Suprapubic skin (tissue), 4 donors: Measurements from ENCODE around the gene PDE4D. TPM values are rescaled to one million over a fixed set of nuclear protein-coding genes. Genes with fewer than 3 reads are reported as not detected.

ENCODE experiments used
- DNase-seq, 2 donors: peaks; one replicate each; pipeline ENCODE4 v3.0.0-alpha.2; 2019; ENCODE audit warnings: low spot score in 2 of 2
- H3K27ac ChIP-seq: fragments of 200-600 bp; sonication (generic); one replicate; pipeline ENCODE4 v1.5.1; 2019
- H3K27me3 ChIP-seq: fragments of 200-600 bp; sonication (generic); one replicate; pipeline ENCODE4 v1.5.1; 2019
- H3K36me3 ChIP-seq: fragments of 200-600 bp; sonication (generic); one replicate; pipeline ENCODE4 v1.5.1; 2019
- H3K4me1 ChIP-seq: fragments of 200-600 bp; sonication (generic); one replicate; pipeline ENCODE4 v1.5.1; 2019
- H3K4me3 ChIP-seq: fragments of 200-600 bp; sonication (generic); one replicate; pipeline ENCODE4 v1.5.1; 2019; ENCODE audit warnings: mild to moderate bottlenecking
- H3K9me3 ChIP-seq: fragments of 200-600 bp; sonication (generic); one replicate; pipeline ENCODE4 v1.5.1; 2019
- EP300 ChIP-seq: sonication (generic); formaldehyde crosslinking; IDR thresholded peaks from one replicate; pipeline ENCODE4 v1.6.1; 2017; ENCODE audit warnings: antibody characterized with exemption
- POLR2A ChIP-seq, 2 donors: fragments of 450-650 bp; IDR thresholded peaks; one replicate each; pipeline ENCODE4 v1.6.1; 2017; ENCODE audit warnings: antibody characterized with exemption in 2 of 2, mild to moderate bottlenecking in 2 of 2, moderate library complexity in 2 of 2
- POLR2AphosphoS5 ChIP-seq, 3 donors: sonication (generic); formaldehyde crosslinking; IDR thresholded peaks; one replicate each; pipeline ENCODE4 v1.6.1; 2017; ENCODE audit warnings: antibody characterized with exemption in 3 of 3
- WGBS: methylation state at CpG from one replicate; pipeline ENCODE4 v1.1.5; 2018; 5-methylcytosine and 5-hydroxymethylcytosine counted together
- total RNA-seq, 4 donors: library from RNA; depleted of rRNA; stranded (reverse); fragments of >200 nt; gene quantifications; one replicate each; pipeline ENCODE4 v1.1.0, GENCODE V29; 2016
- TF ChIP-seq, protein P1 (sequence below), 2 donors: fragments of 200-600 bp in 1 of 2; fragments of 450-650 bp in 1 of 2; sonication (generic) in 1 of 2; IDR thresholded peaks; one replicate each; pipeline ENCODE4 v1.5.1; 2016 to 2019; ENCODE audit warnings: antibody characterized with exemption in 2 of 2, mild to moderate bottlenecking in 1 of 2, moderate library complexity in 1 of 2

PDE4D gene
- total RNA-seq, 4 donors from 2014 or later = 26.8 to 57.2 (median 29.9) TPM

DNA sequence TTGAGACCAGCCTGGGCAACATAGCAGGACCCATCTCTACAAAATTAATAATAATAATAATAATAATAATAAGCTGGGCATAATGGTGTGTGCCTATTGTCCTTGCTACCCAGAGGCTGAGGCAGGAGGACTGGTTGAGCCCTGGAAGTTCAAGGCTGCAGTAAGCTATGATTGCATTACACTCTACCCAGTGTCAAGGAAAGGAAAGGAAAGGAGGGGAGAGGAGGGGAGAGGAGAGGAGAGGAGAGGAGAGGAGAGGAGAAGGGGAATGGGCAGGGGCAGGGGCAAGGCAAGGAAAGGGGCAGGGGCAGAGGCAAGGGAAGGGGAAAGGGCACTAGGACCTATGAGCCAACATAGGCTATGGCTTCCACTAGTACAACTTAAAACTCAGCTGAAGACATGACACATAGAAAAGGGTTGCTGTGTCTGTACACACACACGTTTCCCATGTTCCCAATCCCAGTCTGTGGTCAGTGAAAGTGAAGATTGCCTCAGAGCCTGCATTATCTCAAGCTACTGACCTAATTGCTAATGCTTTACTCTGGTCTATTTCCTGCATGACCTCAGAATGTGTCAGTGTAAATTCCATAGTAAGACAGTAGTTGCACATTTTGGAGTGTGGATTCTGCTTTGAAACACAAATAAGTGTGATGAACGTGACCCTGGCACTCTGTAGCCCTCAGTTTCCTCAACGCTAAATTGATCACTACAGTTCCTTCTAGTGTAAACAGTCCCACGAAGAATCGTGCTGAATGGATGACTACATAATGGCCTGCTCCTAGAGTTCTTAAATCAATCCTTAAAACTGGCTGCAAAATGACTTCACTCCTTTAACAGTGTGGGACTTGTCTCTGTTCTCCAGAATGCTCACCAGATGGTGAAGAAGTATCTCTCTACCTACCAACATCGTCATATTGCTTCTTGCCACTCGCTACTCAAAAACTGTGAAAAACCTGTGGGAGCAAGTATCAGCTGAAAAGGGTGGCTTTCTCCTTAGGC is 813.6 kb downstream of the PDE4D start:
- H3K27ac ChIP-seq = no peak overlapping the region
- H3K4me1 ChIP-seq = no peaks in the 10 kb centered on the region

DNA sequence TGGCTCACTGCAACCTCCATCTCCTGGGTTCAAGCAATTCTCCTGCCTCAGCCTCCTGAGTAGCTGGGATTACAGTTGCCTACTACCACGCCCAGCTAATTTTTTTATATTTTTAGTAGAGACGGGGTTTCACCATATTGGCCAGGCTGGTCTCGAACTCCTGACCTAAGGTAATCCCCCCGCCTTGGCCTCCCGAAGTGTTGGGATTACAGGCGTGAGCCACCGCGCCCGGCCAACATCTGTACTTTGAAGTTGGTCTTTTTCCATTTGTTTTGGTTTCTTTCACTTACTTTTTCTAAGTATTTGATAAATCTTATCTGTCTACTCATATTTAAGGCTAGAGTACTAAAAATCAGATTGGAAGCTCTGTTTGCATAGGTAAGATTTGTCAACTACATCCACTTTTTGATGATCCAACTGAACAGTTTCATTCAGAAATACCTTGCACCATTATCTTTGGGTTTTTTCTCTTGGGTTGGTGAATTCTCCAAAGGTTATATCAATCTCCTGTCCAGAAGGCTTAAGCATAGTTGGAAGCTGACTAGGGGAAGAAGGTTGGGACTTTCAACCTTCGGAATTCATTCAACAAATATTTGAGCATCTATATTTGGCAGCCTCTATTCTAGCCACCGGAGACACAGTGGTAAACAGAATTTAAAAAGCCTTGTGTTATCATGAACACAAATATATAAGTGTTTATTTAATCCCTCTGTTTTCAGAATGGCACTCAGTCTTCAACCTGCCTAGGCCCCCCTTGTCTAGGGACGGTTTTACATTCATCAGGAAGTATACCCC is 821.6 kb downstream of the PDE4D start:
- WGBS = 95% methylated on average over 12 of the region's 12 CpGs

More for the DNA sequence above, 813.6 kb downstream of the PDE4D start:
- H3K9me3 ChIP-seq = no peaks in the 10 kb centered on the region
- TF ChIP-seq, protein P1, sequence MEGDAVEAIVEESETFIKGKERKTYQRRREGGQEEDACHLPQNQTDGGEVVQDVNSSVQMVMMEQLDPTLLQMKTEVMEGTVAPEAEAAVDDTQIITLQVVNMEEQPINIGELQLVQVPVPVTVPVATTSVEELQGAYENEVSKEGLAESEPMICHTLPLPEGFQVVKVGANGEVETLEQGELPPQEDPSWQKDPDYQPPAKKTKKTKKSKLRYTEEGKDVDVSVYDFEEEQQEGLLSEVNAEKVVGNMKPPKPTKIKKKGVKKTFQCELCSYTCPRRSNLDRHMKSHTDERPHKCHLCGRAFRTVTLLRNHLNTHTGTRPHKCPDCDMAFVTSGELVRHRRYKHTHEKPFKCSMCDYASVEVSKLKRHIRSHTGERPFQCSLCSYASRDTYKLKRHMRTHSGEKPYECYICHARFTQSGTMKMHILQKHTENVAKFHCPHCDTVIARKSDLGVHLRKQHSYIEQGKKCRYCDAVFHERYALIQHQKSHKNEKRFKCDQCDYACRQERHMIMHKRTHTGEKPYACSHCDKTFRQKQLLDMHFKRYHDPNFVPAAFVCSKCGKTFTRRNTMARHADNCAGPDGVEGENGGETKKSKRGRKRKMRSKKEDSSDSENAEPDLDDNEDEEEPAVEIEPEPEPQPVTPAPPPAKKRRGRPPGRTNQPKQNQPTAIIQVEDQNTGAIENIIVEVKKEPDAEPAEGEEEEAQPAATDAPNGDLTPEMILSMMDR (IDR thresholded peaks at IDR 0.05) = no peak
- TF ChIP-seq EP300 (no peak), POLR2AphosphoS5 (IDR thresholded peaks at IDR 0.05) (no peak), POLR2A (IDR thresholded peaks at IDR 0.05) (no peak)
- H3K36me3 ChIP-seq = no peaks in the 10 kb centered on the region
- 67% methylated on average over 7 of the region's 7 CpGs for WGBS
- DNase-seq = no peak
- no peaks in the 10 kb centered on the region for H3K27me3 ChIP-seq
- no peak overlapping the region for H3K4me3 ChIP-seq

DNA sequence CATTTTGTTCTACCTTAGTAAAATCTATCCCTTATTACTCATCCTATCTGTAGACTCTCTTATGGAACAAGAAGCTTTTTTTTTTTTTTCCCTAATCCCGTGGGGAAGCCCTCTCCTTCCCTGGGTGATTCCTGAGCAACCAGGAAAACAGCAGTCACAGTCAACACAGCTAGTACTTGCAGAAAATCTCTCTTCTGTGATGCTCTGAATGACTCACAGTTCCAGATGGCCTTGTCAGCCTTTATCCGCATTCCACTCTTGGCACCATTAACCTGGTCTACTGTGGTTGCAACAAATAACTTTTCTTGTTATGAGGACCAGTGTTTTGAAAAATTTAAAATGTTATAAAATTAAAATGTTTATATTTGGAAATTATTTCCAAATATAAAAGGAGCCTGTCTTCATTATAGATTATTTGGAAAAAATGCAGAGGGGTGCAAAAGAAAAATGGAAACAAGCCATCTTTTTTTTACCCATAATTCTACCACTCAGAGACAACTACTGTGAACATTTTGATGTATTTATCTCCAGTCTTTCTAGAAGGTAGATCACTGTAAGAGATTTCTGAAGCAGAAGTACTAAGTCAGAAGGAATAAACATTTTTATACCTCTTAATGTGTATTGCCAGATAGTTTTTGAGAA is 824.0 kb downstream of the PDE4D start:
- H3K27me3 ChIP-seq = no peaks in the 10 kb centered on the region
- no peak for DNase-seq
- no peak overlapping the region for H3K27ac ChIP-seq
- no peaks in the 10 kb centered on the region for H3K36me3 ChIP-seq
- no peak overlapping the region for H3K4me3 ChIP-seq
- WGBS = 33% methylated on average over 2 of the region's 2 CpGs
- TF ChIP-seq, protein P1 (IDR thresholded peaks at IDR 0.05) = no peak
- TF ChIP-seq POLR2AphosphoS5 (IDR thresholded peaks at IDR 0.05) = no peak
- no peak for TF ChIP-seq EP300
- peaks cover 1% of the 10 kb centered on the region for H3K4me1 ChIP-seq
- H3K9me3 ChIP-seq = no peaks in the 10 kb centered on the region

More for the DNA sequence above, 821.6 kb downstream of the PDE4D start:
- H3K4me1 ChIP-seq = no peaks in the 10 kb centered on the region
- no peak for TF ChIP-seq POLR2AphosphoS5 (IDR thresholded peaks at IDR 0.05)
- no peak for TF ChIP-seq EP300
- no peak for TF ChIP-seq POLR2A (IDR thresholded peaks at IDR 0.05)
- TF ChIP-seq, protein P1 (IDR thresholded peaks at IDR 0.05) = no peak
- H3K4me3 ChIP-seq = no peak overlapping the region
- H3K9me3 ChIP-seq = no peaks in the 10 kb centered on the region
- H3K27ac ChIP-seq = no peak overlapping the region
- H3K36me3 ChIP-seq = no peaks in the 10 kb centered on the region
- DNase-seq = no peak
- H3K27me3 ChIP-seq = no peaks in the 10 kb centered on the region

DNA sequence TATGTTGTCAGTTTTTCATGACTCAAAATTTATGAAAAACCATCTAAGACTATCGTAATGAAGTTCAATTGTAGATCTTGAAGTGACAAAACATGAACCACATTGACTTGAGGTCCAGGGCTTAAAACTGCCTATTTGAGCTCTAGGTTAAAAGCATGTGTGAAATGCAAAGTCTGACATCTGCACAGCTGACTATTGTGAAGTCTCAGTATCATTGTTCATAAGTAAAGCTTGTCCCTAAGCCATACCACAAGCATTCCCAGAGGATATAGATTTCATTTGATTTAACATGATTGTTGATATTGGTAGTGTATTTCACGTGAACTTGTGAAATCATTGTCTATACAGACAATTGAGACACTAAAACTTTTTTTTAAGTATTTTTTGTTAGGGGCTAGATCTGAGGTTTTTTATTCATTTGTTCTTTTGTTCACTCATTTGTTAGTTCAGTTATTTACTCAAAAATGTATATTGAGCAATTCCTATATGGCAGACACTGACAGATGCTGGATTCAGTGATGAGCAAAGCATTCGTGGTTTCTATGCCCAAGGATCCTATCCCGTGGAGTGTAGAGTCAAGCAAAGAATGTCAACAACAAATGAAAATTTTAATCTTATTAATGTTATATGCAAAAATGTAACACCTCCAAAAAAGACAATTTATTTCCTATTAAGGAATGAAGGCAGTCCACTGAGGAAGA is 825.4 kb downstream of the PDE4D start:
- Histone ChIP-seq H3K4me3 (no peak overlapping the region), H3K27ac (no peak overlapping the region), H3K36me3 (no peaks in the 10 kb centered on the region), H3K4me1 (peaks cover 15% of the 10 kb centered on the region), H3K27me3 (no peaks in the 10 kb centered on the region), H3K9me3 (no peaks in the 10 kb centered on the region)
- WGBS = 91% methylated on average over 4 of the region's 4 CpGs
- TF ChIP-seq POLR2AphosphoS5 (IDR thresholded peaks at IDR 0.05) (no peak), POLR2A (IDR thresholded peaks at IDR 0.05) (no peak), EP300 (no peak)
- TF ChIP-seq, protein P1 (IDR thresholded peaks at IDR 0.05) = no peak
- no peak for DNase-seq
